D341Med (cell line): Measurements from ENCODE around the gene NPHP1.
"Not testable (repeated sequence)": the region's sequence is repeated elsewhere in the genome, so short reads cannot be mapped to it uniquely, and the experiment has no call there.

ENCODE experiments used
- DNase-seq: peaks from one replicate; pipeline ENCODE4 v3.0.0; 2012; ENCODE audit warnings: low spot score

NPHP1 gene

DNA sequence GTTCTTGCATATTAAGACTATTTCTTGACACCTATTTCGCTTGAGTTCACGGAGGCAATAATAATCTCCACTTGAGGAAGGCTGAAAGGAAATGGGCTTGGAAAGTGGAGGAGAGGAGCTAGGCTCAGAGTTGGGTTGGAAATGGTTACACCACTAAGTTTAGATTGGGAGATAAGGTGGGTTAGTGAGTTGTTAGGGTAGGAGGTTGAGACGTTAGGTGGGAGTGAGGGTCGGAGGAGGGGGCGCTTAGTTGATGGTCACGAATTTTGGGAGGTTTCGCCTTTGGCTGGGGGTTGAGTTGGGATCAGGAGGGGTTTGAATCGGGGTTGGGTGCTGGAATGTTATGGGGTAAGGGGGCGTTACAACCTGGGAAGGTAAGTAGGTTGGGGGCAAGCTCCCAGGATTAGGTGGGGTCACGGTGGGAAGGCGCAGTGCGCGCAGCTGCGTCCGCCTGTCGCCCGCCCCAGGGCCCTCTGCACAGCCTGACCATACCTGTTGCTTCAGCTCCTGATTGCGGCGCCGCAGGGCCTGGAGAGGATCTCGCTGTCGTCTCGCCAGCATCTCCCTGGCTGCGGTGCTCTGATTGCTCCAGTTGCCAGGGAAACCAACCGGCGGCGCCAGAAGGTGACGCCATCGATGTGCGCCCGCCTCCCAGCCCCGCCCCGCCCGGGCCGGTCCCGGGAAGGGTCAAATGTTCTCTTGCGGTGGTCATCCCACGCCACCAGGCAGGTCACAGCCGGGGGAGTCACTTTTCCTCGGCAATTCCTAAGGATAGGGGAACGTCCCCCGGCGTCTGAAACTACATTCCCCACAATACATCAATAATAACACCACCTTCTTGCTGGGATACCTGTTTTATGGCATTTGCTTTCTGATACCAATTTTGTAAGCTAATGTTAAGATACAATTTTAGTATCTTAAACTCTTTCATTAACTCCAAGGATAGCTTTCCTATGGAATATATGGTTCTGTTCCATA lies at the start of gene NPHP1:
Gene NPHP1, minus strand, starts transcription at position 606 of the 978 bp plus-strand sequence. Its CDS starts 45 bp downstream, at position 561.
- DNase-seq = peak; percentile 95

DNA sequence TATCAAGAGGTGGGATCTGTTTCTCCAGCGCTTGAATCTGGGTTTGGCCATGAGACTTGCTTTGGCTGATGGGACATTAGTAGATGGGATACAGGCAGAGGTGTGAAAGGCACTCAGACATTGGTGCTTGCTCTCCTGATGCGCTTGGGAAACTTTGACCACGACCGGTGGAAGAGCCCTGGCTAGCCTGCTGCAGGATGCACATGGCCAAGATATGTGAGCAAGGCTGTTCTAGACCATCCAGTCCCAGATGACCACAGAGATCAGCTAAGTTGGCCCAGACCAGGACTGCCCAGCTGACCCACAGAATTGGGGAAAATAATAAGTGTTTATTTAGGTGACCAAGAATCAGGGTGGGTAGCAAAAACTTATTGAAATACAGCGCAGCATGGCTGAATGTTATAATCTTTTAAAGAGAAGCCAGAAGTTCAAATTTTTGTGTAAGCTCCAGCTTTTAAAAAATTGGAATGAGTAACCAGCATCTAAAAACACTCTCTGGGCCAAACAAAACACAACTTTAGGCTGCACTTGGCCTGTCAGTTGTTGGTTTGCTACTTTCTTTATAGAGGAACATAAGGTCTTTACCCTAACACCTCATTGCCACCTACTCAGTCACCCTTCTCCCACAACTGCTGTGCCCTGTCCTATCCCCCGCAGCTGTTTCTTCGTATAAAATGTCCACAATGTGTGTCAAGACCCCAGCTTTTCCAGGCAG lies 43.4 kb upstream of the NPHP1 start:
- not testable (repeated sequence) for DNase-seq

DNA sequence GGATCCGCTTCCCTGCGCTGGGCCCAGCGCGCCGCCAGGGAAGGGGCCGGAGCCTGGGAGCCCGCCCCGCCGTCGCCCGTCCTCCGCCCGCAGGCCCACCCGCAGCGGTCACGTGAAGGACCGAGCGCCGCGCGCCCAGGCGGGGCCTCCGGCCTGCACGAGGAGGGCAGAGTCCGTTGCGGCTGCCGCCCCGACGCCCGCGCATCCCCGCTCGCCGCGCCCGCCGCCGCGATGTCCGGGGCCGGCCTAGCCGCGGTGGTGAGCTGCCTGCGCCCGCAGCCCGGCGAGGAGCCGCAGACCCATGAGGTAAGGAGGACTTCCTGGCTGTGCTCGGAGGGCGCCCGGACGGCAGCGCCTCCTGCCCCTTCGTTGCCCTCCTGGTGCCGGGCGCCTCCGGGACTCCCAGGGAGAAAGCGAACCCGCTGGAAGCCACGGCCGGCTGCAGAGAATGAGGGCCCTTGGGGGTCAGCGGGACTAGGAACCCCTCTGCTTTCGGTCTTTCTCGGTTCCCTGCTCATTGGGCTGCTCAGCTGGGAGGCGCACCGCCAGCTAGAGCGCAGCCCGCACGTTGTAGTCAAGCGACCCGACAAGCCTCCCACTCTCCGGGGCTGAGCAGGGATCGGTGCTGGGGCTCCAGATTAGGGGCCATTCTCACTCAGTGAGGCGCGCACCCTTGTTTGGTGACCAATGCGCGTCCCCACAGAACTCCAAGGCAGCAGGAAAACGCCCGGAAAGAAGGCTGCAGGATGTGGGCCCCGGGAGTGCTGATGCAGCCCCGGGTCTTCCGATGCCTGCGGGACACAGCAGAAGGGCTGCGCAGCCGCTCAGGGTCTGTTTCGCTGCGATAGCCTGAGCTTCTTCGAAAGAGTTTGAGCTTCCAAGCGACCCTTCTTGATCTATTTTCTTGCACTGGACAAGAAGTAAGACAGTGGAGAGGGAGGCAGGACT lies 40.9 kb upstream of the NPHP1 start:
- DNase-seq = not testable (repeated sequence)

DNA sequence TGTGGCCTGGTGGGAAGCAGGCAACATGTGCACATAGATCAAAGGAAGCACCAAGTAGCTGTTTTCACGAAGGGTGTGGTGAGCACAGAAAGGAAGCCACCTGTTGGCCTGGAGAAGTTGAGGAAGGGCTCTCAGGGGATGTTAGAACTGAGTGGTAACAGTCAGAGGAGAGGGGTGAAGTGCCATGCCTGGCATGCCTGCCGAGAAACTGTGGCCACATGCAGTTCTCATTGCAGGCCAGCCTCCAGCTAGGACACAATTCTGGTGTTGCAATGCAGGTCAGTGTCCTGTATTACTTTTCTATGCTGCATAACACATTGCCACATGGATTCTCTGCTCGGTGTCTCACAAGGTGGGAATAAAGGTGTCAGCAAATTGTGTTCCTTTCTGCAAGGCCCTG lies 38.5 kb upstream of the NPHP1 start:
- not testable (repeated sequence) for DNase-seq

DNA sequence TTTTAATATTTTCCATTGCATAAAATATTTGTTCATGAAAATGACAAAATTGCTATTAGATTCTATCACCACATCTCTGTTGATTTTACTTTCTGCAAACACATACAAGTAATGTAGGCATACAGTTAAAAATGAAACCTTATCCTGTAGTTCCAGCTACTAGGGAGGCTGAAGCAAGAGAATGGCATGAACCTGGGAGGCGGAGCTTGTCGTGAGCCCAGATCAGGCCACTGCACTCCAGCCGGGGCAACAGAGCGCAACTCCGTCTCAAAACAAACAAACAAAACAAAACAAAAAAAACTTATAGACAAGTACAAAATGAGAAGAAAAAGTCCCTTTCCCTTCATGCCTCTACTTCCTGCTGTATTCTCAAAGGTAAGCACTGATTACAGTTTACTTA lies 29.7 kb upstream of the NPHP1 start:
- not testable (repeated sequence) for DNase-seq

DNA sequence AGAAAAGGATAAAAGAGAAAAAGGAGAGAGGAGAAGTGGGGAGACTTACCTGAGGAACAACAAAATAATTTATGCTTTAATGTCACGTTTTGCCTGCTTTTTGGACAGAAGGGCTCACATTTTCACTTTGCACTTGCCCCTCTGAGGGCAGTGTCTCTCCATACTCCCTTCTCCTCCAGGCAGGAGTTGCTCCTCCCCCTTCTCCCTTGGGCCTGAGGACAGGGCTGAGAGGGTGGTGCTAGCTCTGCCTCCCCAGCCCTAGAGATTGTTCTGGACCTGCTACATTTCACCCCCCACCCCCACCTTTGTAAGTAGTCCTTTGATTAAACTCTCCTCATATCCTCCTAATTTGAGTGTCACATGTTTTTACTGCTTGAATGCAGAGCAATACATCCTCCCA lies 25.1 kb upstream of the NPHP1 start:
- not testable (repeated sequence) for DNase-seq

DNA sequence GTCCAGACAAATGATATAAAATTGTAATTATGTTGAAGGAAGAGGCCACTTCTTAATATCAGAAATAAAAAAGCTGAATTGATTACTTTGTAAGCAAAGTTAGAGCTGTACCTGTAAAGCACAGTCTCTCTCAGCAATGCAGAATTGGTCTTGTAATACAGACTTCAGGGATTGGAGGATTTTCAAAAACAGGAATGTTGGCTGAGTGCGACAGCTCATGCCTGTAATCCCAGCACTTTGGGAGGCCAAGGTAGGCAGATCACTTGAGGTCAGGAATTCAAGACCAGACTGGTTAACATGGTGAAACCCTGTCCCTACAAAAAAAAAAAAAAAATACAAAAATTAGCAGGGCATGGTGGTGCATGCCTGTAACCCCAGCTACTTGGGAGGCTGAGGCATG lies 17.8 kb upstream of the NPHP1 start:
- DNase-seq = not testable (repeated sequence)

DNA sequence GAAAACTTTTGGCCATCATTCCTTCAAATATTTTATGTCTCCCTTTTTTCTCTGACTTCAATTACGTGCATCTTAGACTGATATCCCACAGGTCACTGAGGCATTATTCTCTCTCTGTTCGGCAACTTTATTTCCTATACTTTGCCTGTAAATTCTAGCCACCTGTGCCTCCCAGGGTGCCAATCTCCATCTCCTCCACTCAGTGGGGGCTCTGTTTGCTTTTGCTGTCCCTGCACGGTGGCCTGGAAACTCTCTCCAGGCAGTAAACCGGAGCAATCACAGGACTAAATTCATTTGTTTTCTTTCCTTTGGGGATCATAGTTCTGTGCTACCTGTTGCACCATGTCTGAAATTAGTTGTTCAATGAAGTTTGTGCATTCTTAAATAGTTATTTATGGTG lies 17.1 kb upstream of the NPHP1 start:
- no peak for DNase-seq

DNA sequence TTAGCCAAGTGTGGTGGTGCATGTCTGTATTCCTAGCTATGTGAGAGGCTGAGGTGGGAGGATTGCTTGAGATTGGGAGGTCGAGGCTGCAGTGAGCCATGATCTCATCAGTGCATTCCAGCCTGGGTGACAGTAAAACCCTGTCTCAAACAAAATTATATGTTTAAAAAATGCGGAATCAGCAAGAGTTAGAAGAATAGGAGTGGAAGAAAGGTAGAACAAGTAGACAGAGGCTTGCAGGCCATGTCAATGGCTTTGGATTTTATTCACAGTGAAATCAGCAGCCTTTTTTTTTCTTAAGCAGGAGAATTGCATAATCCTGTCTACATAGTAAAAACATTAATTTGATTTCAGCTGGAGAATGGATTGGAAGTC lies 15.4 kb upstream of the NPHP1 start:
- DNase-seq = no peak

DNA sequence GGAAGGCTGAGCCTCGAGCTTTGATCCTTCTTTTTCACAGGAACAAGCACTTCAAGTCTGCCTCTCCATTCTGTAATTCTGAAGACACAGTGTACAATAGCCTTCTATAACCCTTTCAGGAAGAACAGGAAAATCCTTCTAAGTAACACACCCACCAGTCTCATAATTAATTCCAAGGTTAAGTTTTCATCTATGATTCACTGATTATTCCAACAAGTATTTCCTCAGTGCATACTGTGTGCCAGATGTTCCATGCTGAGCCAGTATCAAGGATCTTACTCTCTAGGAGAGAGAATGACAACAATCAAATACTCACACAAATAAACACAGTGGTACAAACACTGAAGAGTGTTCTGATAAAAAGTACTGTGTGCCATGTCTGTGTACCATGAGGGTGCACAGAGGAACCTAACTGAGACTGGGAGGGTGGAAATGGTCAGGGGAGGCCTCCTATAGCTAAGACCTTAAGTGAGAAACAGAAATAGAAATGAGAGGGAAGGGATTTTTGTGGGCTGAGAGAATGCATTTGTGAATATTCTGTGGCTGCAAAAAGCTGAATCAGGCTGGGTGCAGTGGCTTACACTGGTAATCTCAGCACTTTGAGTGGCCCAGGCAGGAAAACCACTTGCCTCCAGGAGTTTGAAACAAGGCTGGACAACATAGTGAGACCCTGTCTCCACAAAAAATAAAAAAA lies 14.8 kb upstream of the NPHP1 start:
- DNase-seq = no peak

DNA sequence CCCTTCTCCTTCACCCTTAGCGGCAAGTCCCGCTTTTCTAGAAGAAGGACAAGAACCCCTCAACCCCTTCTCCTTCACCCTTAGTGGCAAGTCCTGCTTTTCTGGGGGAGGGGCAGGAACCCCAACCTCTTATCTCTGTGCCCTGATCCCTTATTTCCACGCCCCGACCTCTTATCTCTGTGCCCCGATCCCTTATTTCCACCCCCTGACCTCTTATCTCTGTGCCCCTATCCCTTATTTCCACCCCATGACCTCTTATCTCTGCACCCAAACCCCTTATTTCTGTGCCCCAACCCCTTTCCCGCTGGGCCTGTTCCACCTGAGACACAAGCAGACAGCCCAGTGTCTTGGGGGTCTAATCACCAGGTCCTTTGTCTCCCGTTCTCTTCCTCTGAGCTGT lies 14.1 kb upstream of the NPHP1 start:
- DNase-seq = not testable (repeated sequence)

DNA sequence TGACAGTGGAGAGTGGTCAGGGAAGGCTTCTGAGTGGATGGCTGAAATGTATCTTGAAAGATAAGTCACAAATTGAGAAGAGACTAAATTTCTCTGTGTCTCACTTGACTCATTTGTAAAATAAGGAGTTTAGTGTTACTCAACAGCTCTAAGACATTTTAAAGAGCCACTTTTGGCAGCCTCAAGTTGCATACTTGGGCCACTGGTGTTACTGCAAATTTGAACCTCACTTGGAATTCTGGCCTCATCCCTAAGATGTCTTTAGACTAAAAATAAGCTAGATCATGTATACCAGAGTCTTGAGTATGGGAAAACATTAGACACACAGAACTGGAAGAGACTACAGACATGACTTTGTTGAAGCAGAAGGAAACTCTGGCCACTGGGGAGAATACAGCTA lies 12.0 kb upstream of the NPHP1 start:
- DNase-seq = no peak

DNA sequence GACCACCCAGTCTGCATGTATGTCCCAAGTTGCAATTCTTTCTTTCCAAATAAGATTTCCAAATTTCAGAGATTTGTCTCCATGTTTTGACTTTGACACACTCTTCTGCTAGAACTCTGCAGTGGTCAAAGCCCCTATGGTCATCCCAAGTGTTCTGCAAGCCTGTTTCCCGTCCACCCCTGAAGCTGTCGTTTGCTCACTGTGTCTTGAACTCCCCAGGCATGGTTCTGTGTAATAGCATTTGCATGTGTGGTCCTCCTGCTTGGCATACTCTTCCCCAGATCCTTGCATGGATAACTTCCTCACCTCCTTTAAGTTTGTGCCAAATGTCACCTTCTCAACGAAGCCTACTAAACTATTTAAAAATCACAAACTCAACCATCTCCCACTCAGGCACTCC lies 11.4 kb upstream of the NPHP1 start:
- DNase-seq = no peak

DNA sequence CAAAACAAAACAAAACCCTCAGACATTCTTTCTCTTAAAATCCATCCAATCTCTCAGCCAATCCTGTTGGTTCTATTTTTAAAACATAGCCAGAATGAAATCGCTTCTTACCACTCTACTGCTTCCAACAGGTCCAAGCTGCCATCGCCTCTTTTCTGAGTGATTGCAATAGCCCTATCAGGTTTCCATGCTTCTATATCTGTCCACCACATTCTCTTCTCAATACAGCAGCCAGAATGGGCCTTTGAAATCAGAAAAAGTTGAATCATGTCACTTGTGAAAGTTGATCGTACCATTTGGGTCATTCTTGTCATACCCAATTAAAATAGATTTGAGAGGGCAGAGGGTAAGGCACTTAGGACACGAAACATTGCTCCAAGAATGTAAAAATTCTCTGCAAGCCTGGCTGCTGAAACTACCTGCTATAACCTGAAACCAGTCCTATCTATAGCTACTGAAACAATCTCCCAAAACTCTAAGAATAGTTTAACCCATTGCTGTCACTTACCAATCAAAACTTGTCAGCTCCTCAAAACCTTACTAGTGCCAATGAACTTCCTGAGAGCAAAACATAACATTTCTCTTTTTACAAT lies 10.8 kb upstream of the NPHP1 start:
- no peak for DNase-seq

DNA sequence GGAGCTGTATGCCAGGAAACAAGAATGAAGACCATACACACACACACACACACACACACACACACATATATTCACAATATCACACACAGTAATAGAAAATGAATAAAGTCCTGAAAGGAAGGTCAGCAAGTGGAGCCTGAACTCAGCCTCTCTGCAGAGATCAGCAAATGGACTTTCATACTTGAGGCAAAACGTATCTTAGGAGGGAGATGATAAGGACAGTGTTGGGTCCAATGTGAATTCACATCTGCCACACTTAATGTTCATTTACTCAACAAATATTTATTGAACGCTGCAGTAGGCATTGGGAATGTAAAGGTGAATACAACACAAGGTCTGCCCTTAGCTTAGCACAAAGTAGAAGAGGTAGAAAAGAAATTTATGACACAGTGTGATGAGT lies 10.3 kb upstream of the NPHP1 start:
- no peak for DNase-seq

DNA sequence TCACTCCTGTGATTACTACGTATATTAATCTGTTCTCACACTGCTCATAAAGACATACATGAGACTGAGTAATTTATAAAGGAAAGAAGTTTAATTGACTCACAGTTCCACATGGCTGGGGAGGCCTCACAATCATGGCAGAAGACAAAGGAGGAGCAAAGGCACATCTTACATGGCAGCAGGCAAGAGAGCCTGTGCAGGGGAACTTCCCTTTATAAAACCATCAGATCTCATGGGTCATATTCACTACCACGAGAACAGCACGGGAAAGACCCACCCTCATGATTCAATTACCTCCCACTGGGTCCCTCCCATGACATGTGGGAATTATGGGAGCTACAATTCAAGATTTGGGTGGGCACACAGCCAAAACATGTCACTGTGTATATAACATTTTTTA lies 8.7 kb upstream of the NPHP1 start:
- DNase-seq = not testable (repeated sequence)

DNA sequence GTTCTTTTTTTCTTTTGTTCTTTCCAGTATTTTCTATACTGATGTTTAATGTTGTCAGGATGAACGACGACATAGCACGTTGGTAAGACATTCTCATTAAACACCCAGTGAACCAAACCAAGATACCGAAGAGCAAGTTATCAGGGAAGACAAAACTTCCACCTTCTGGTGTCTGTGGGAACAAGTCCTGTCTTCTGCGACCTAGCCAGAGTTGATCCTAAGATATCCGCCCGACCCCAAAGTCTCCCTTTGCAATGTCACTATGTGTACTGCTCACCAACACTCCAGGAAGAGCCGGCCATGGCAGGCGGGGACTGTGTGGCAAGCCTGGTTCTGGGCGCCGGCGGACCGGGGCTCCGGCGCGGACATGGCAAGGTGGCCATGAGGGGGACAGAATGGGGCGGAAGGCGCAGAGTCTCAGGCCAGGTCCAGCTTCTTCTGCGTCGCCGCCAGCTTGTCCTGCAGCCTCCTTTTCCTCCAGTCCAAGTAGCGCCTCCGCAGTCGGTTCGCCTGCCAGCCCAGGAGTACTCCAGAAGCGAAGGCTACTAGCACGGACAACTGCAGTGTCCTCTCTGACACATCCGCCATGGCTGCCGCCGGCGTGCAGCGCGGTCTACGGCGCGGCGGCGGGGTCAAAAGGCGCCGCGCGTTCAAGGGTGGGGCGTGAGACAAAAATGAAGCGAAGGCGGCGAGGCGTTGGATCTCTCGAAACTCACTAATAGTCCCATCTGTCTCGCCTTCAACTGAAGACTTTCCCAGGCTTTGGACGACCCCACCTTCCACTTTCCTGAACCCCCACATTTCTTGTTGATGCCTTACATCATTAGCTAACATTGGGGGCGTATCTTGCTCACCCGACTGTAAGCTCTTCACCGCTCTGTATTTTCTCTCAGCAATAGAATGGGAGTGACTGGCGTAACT lies 7.4 kb upstream of the NPHP1 start, which contains the start of gene MTLN:
Gene MTLN, minus strand, starts transcription at position 610 of the 921 bp plus-strand sequence. Its CDS starts 22 bp downstream, at position 588.
- DNase-seq = peak; percentile 84

DNA sequence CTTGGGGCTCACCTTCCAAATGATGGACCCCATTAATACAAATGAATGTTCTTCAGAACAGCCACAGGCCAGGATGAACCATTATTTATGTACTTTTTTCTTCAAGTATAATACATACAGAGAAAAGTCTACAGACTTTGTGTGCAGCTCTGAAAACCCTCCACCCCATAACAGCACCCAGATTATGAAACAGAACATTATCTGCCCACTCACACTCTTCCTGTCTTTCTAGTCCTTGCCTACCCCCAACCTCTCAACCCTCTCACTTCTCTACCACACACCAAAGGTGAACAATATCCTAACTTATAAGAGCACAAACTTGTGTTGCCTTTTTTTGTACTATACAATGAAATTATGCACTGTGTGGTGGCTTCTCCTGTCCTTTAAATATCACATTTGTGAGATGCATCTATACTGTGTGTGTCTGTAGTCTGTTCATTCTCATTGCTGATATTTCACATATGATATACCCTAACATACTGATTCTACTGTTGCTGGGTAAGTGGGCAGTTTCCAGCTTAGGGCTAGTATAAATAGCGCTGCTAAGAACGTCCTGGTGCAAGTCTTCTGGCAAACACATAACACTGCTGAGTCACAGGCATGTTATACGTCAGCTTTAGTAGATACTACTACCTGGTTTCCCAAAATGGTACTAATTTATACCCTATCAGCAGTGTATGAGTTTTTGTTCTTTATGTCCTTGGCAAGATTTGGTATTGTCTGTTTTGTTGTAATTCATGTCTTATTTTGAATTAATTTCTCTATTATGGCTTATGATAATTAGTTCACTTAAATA lies 1.0 kb upstream of the NPHP1 start:
- DNase-seq = no peak

DNA sequence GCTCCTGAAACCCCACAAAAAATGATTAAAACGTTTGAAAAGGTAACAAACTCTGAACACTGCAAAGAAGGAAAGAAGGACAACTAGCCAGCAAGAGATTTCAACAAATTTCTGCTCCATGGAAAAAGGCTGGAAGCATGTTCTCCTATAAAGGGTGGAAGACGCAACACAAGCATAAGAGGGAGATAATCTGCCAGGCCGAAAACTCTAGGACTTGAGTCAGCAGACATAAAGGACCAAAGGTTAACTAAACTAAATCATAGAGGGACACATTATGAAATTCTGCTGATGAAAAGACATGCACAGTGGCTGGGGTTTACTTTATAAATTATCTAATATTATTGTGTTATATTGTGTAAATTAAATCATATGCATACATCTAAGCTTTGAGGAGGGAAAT lies 6.8 kb downstream of the NPHP1 start:
- no peak for DNase-seq
